Gastroesophageal sphincter (tissue), 3 donors: Measurements from ENCODE around the gene NGRN.
A peak's percentile ranks its signal among the peaks of the same experiment; 100 is the strongest.

Experiments used
- CTCF ChIP-seq, 4 experiments: fragments of 200-600 bp in 2 of 4; fragments of 450-650 bp in 2 of 4; sonication (generic) in 1 of 4; IDR thresholded peaks; one replicate each; pipeline ENCODE4 v1.5.1; 2017 to 2019; ENCODE audit warnings: antibody characterized with exemption in 4 of 4, mild to moderate bottlenecking in 2 of 4, moderate library complexity in 2 of 4
- EP300 ChIP-seq: sonication (generic); formaldehyde crosslinking; IDR thresholded peaks from one replicate; pipeline ENCODE4 v1.6.1; 2017; ENCODE audit warnings: antibody characterized with exemption, mild to moderate bottlenecking
- POLR2A ChIP-seq, 2 donors: fragments of 450-650 bp; IDR thresholded peaks; one replicate each; pipeline ENCODE4 v1.6.1; 2017; ENCODE audit warnings: antibody characterized with exemption in 2 of 2, mild to moderate bottlenecking in 2 of 2, moderate library complexity in 1 of 2
- POLR2AphosphoS5 ChIP-seq: sonication (generic); formaldehyde crosslinking; IDR thresholded peaks from one replicate; pipeline ENCODE4 v1.6.1; 2017; ENCODE audit warnings: antibody characterized with exemption

- TF ChIP-seq CTCF (IDR thresholded peaks at IDR 0.05): peak in 1 of 4 experiments; percentile 11
- TF ChIP-seq POLR2A (IDR thresholded peaks at IDR 0.05): peak; percentile 56 to 72
- peak; percentile 90 for TF ChIP-seq POLR2AphosphoS5
- TF ChIP-seq EP300: no peak
Measured at GRCh38 chr15:90265271-90266060, at the start of gene NGRN.
